CD4-positive, alpha-beta memory T cell (primary cell): ENCODE measurements around the gene JARID2. TPM values are rescaled to one million over a fixed set of nuclear protein-coding genes. Genes with fewer than 3 reads are reported as not detected.

ENCODE experiments used
- CTCF ChIA-PET: fragments of 350-600 bp; sonication (Branson Sonifier 250); formaldehyde crosslinking; loops from one replicate; lab custom pipeline; 2021; ENCODE audit warnings: inconsistent platforms; ENCODE audit not compliant: partially characterized antibody; lab: Charles Lee
- POLR2A ChIA-PET: fragments of 350-600 bp; sonication (Branson Sonifier 250); formaldehyde crosslinking; loops from one replicate; lab custom pipeline; 2021; ENCODE audit not compliant: partially characterized antibody; lab: Charles Lee
- DNase-seq, 5 donors: peaks; one replicate each; pipeline versions ENCODE4 v3.0.0 to v3.0.0-alpha.2; 2020 to 2022; ENCODE audit warnings: mixed read lengths in 1 of 5
- H3K27ac ChIP-seq: one replicate; pipeline ENCODE4 v1.7.0; 2013; ENCODE audit warnings: low read depth, low read length
- H3K27me3 ChIP-seq: 2 replicates; pipeline ENCODE4 v1.7.0; 2013; ENCODE audit warnings: mild to moderate bottlenecking, low read length, moderate library complexity; ENCODE audit not compliant: insufficient read depth
- H3K36me3 ChIP-seq: 2 replicates; pipeline ENCODE4 v1.7.0; 2013; ENCODE audit warnings: mild to moderate bottlenecking, low read length, moderate library complexity; ENCODE audit not compliant: insufficient read depth
- H3K4me1 ChIP-seq: 2 replicates; pipeline ENCODE4 v1.7.0; 2013; ENCODE audit warnings: mild to moderate bottlenecking, low read length, moderate library complexity; ENCODE audit not compliant: insufficient read depth
- H3K4me3 ChIP-seq, 2 donors: one replicate each; pipeline ENCODE4 v1.7.0; 2013; ENCODE audit warnings: low read length in 2 of 2, mild to moderate bottlenecking in 1 of 2
- H3K9me3 ChIP-seq, 2 donors: one replicate each; pipeline ENCODE4 v1.7.0; 2013; ENCODE audit warnings: low read length in 2 of 2, control low read depth in 1 of 2; ENCODE audit not compliant: control insufficient read depth in 1 of 2
- H3K27ac Mint-ChIP-seq, 7 donors: one replicate each; pipeline ENCODE4 v1.8.0; 2020 to 2021; ENCODE audit warnings: mixed read lengths in 7 of 7, mild to moderate bottlenecking in 6 of 7, inconsistent platforms in 3 of 7, moderate library complexity in 3 of 7
- H3K27me3 Mint-ChIP-seq, 2 donors: one replicate each; pipeline ENCODE4 v1.8.0; 2020 to 2021; ENCODE audit warnings: mixed read lengths in 2 of 2
- H3K36me3 Mint-ChIP-seq, 2 donors: one replicate each; pipeline ENCODE4 v1.8.0; 2020 to 2021; ENCODE audit warnings: mixed read lengths in 2 of 2, inconsistent platforms in 1 of 2, mild to moderate bottlenecking in 1 of 2
- H3K4me1 Mint-ChIP-seq, 4 donors: one replicate each; pipeline ENCODE4 v1.8.0; 2020 to 2021; ENCODE audit warnings: mixed read lengths in 4 of 4, mild to moderate bottlenecking in 1 of 4
- H3K4me3 Mint-ChIP-seq, 8 donors: one replicate each; pipeline ENCODE4 v1.8.0; 2020 to 2021; ENCODE audit warnings: mixed read lengths in 8 of 8, mild to moderate bottlenecking in 7 of 8, moderate library complexity in 6 of 8, inconsistent platforms in 3 of 8
- H3K9me3 Mint-ChIP-seq, 8 donors: one replicate each; pipeline ENCODE4 v1.8.0; 2020 to 2021; ENCODE audit warnings: mixed read lengths in 8 of 8, mild to moderate bottlenecking in 5 of 8, inconsistent platforms in 3 of 8, moderate library complexity in 1 of 8
- intact Hi-C: fragments of 100-400 bp; cut with micrococcal nuclease; formaldehyde crosslinking; loops from one replicate; pipeline ENCODE4 v1.15.1; 2023
- polyA plus RNA-seq, 2 donors: library from polyadenylated mRNA; unstranded; fragments of 300-500 nt; fragmentation: Illumina TruSeq; gene quantifications; one replicate each; pipeline ENCODE4 v1.2.3, GENCODE V29; 2021
- total RNA-seq, 2 experiments: library from RNA; stranded (reverse); gene quantifications; one replicate each; pipeline ENCODE4 v1.2.3, GENCODE V29; 2021

JARID2 gene
- total and polyA plus RNA-seq, 4 experiments from 2014 or later, result 2.4 to 21.6 (median 16.0) TPM

- no peak for DNase-seq
- H3K27ac ChIP-seq, result no peak overlapping the region
- Mint-ChIP-seq H3K27ac (peak overlapping the region in 2 of 7 donors; percentile 13 to 69), H3K4me3 (peak overlapping the region in 2 of 8 donors; percentile 14 to 24), H3K27me3 (no peaks in the 10 kb centered on the region), H3K4me1 (peaks cover 26 to 35% (median 32%) of the 10 kb centered on the region in 4 donors), H3K9me3 (peaks cover 0 to 38% (median 29%) of the 10 kb centered on the region in 8 donors), H3K36me3 (peaks cover 37 to 51% of the 10 kb centered on the region in 2 donors)
- H3K4me1 ChIP-seq, result peaks cover 20% of the 10 kb centered on the region
- intact Hi-C loops, result no loop called here
- H3K27me3 ChIP-seq, result no peaks in the 10 kb centered on the region
- H3K9me3 ChIP-seq, result peaks cover 0 to 3% of the 10 kb centered on the region in 2 donors
- ChIA-PET CTCF (no interaction called here), POLR2A (no interaction called here)
- H3K36me3 ChIP-seq, result no peaks in the 10 kb centered on the region
- no peak overlapping the region for H3K4me3 ChIP-seq
Measured at GRCh38 chr6:15416932-15417509, 171.2 kb downstream of the JARID2 start.

GRCh38 chr6:15417811-15418210 lies 171.9 kb downstream of the JARID2 start:
- no peaks in the 10 kb centered on the region for H3K36me3 ChIP-seq
- POLR2A ChIA-PET, result no interaction called here
- Mint-ChIP-seq H3K9me3 (peaks cover 0 to 38% (median 29%) of the 10 kb centered on the region in 8 donors), H3K36me3 (peaks cover 33 to 49% of the 10 kb centered on the region in 2 donors), H3K4me3 (no peak overlapping the region), H3K27ac (peak overlapping the region in 1 of 7 donors; percentile 16), H3K4me1 (peaks cover 28 to 35% (median 34%) of the 10 kb centered on the region in 4 donors), H3K27me3 (no peaks in the 10 kb centered on the region)
- H3K27me3 ChIP-seq, result no peaks in the 10 kb centered on the region
- intact Hi-C loops, result no loop called here
- DNase-seq, result no peak
- H3K9me3 ChIP-seq, result peaks cover 0 to 3% of the 10 kb centered on the region in 2 donors
- H3K4me3 ChIP-seq, result no peak overlapping the region
- CTCF ChIA-PET, result no interaction called here
- H3K27ac ChIP-seq, result no peak overlapping the region
- peaks cover 24% of the 10 kb centered on the region for H3K4me1 ChIP-seq

GRCh38 chr6:15419493-15419892 lies 173.6 kb downstream of the JARID2 start:
- CTCF ChIA-PET, result no interaction called here
- H3K36me3 ChIP-seq, result no peaks in the 10 kb centered on the region
- Mint-ChIP-seq H3K4me1 (peaks cover 33 to 46% (median 39%) of the 10 kb centered on the region in 4 donors), H3K4me3 (no peak overlapping the region), H3K9me3 (peaks cover 0 to 38% (median 29%) of the 10 kb centered on the region in 8 donors), H3K27me3 (no peaks in the 10 kb centered on the region), H3K27ac (no peak overlapping the region), H3K36me3 (peaks cover 30 to 38% of the 10 kb centered on the region in 2 donors)
- no peak for DNase-seq
- no peak overlapping the region for H3K27ac ChIP-seq
- peaks cover 24% of the 10 kb centered on the region for H3K4me1 ChIP-seq
- intact Hi-C loops, result no loop called here
- no peaks in the 10 kb centered on the region for H3K27me3 ChIP-seq
- POLR2A ChIA-PET, result interaction anchor here (1.5 kb wide), 1 partner anchor 9 kb away, joined by 3 read pairs; no protein-coding TSS in a partner anchor
- H3K9me3 ChIP-seq, result peaks cover 0 to 3% of the 10 kb centered on the region in 2 donors
- no peak overlapping the region for H3K4me3 ChIP-seq

- H3K9me3 ChIP-seq, result peaks cover 0 to 3% of the 10 kb centered on the region in 2 donors
- peaks cover 24% of the 10 kb centered on the region for H3K4me1 ChIP-seq
- ChIA-PET POLR2A (interaction anchor here (0.6 to 2.2 kb wide), 3 partner anchors 17 to 74 kb away, joined by 3 to 5 read pairs (median 4); no protein-coding TSS in a partner anchor), CTCF (interaction anchor here (0.9 to 1.0 kb wide), 3 partner anchors 10 to 174 kb away, joined by 3 to 4 read pairs (median 4); no protein-coding TSS in a partner anchor)
- peaks cover 0 to 38% (median 29%) of the 10 kb centered on the region in 8 donors for H3K9me3 Mint-ChIP-seq
- no peaks in the 10 kb centered on the region for H3K27me3 ChIP-seq
- H3K36me3 Mint-ChIP-seq, result peaks cover 29 to 47% of the 10 kb centered on the region in 2 donors
- H3K27me3 Mint-ChIP-seq, result no peaks in the 10 kb centered on the region
- peak overlapping the region in 6 of 7 donors; percentile 3 to 91 (median 52) for H3K27ac Mint-ChIP-seq
- H3K4me1 Mint-ChIP-seq, result peaks cover 40 to 58% (median 48%) of the 10 kb centered on the region in 4 donors
- H3K4me3 Mint-ChIP-seq, result peak overlapping the region in 7 of 8 donors; percentile 26 to 72 (median 53)
- no peak overlapping the region for H3K27ac ChIP-seq
- no peak overlapping the region for H3K4me3 ChIP-seq
- DNase-seq, result no peak
- H3K36me3 ChIP-seq, result no peaks in the 10 kb centered on the region
- intact Hi-C loops, result no loop called here
Measured at GRCh38 chr6:15420959-15421438, 175.1 kb downstream of the JARID2 start.

GRCh38 chr6:15421945-15422733 lies 176.3 kb downstream of the JARID2 start:
- H3K4me1 ChIP-seq, result peaks cover 34% of the 10 kb centered on the region
- H3K27me3 Mint-ChIP-seq, result no peaks in the 10 kb centered on the region
- no peaks in the 10 kb centered on the region for H3K36me3 ChIP-seq
- POLR2A ChIA-PET, result interaction anchor here (0.8 to 2.2 kb wide), 5 partner anchors 9 to 19 kb away, joined by 3 to 5 read pairs (median 3); no protein-coding TSS in a partner anchor
- H3K9me3 Mint-ChIP-seq, result peaks cover 0 to 34% (median 24%) of the 10 kb centered on the region in 8 donors
- CTCF ChIA-PET, result interaction anchor here (0.8 to 1.6 kb wide), 7 partner anchors 9 to 1210 kb away, joined by 3 to 5 read pairs (median 4); no protein-coding TSS in a partner anchor
- H3K9me3 ChIP-seq, result peaks cover 0 to 3% of the 10 kb centered on the region in 2 donors
- peaks cover 24 to 42% of the 10 kb centered on the region in 2 donors for H3K36me3 Mint-ChIP-seq
- H3K27ac Mint-ChIP-seq, result peak overlapping the region in 5 of 7 donors; percentile 28 to 81 (median 55)
- intact Hi-C loops, result no loop called here
- peaks cover 46 to 70% (median 53%) of the 10 kb centered on the region in 4 donors for H3K4me1 Mint-ChIP-seq
- H3K27ac ChIP-seq, result no peak overlapping the region
- H3K4me3 ChIP-seq, result no peak overlapping the region
- peak overlapping the region in 7 of 8 donors; percentile 6 to 65 (median 46) for H3K4me3 Mint-ChIP-seq
- DNase-seq, result no peak
- no peaks in the 10 kb centered on the region for H3K27me3 ChIP-seq

GRCh38 chr6:15423286-15423993 lies 177.6 kb downstream of the JARID2 start:
- POLR2A ChIA-PET, result no interaction called here
- CTCF ChIA-PET, result no interaction called here
- peaks cover 17 to 28% of the 10 kb centered on the region in 2 donors for H3K36me3 Mint-ChIP-seq

More at GRCh38 chr6:15423286-15423993, 177.6 kb downstream of the JARID2 start:
- peak overlapping the region in 2 of 8 donors; percentile 4 to 31 for H3K4me3 Mint-ChIP-seq
- no peaks in the 10 kb centered on the region for H3K27me3 ChIP-seq
- no peak for DNase-seq
- H3K27me3 Mint-ChIP-seq, result no peaks in the 10 kb centered on the region
- intact Hi-C loops, result no loop called here
- H3K27ac ChIP-seq, result no peak overlapping the region
- peaks cover 52 to 79% (median 60%) of the 10 kb centered on the region in 4 donors for H3K4me1 Mint-ChIP-seq
- H3K4me3 ChIP-seq, result no peak overlapping the region
- H3K9me3 ChIP-seq, result peaks cover 0 to 3% of the 10 kb centered on the region in 2 donors
- peaks cover 40% of the 10 kb centered on the region for H3K4me1 ChIP-seq
- peaks cover 0 to 22% (median 17%) of the 10 kb centered on the region in 8 donors for H3K9me3 Mint-ChIP-seq
- H3K27ac Mint-ChIP-seq, result peak overlapping the region in 2 of 7 donors; percentile 0 to 1
- no peaks in the 10 kb centered on the region for H3K36me3 ChIP-seq
